Karpas-422 (cell line): Measurements from ENCODE around the gene YJU2. TPM values are rescaled to one million over a fixed set of nuclear protein-coding genes. Genes with fewer than 3 reads are reported as not detected.
"Not testable (repeated sequence)": the region's sequence is repeated elsewhere in the genome, so short reads cannot be mapped to it uniquely, and the experiment has no call there.

Source experiments
- DNase-seq: peaks from one replicate; pipeline ENCODE4 v3.0.0-alpha.2; 2015
- H2AFZ ChIP-seq: fragments of 200-600 bp; sonication (generic); 2 replicates; pipeline ENCODE4 v1.6.1; 2014; ENCODE audit warnings: antibody characterized with exemption, low read length, mixed read lengths
- H3K27ac ChIP-seq: fragments of 200-600 bp; sonication (generic); 2 replicates; pipeline ENCODE4 v1.5.1; 2014; ENCODE audit warnings: mild to moderate bottlenecking, low read length, moderate library complexity
- H3K27me3 ChIP-seq: fragments of 200-600 bp; sonication (generic); 2 replicates; pipeline ENCODE4 v1.6.1; 2014; ENCODE audit warnings: low read length, mixed read lengths
- H3K36me3 ChIP-seq: fragments of 200-600 bp; sonication (generic); 2 replicates; pipeline ENCODE4 v1.6.1; 2014; ENCODE audit warnings: low read length, mixed read lengths; ENCODE audit not compliant: insufficient read depth
- H3K4me1 ChIP-seq: fragments of 200-600 bp; sonication (generic); 2 replicates; pipeline ENCODE4 v1.6.1; 2014; ENCODE audit warnings: mild to moderate bottlenecking, low read length, mixed read lengths
- H3K4me2 ChIP-seq: fragments of 200-600 bp; sonication (generic); 2 replicates; pipeline ENCODE4 v1.6.1; 2014; ENCODE audit warnings: low read length, low read depth, mild to moderate bottlenecking; ENCODE audit not compliant: poor library complexity, severe bottlenecking
- H3K4me3 ChIP-seq: fragments of 200-600 bp; sonication (generic); 2 replicates; pipeline ENCODE4 v1.5.1; 2014; ENCODE audit warnings: mild to moderate bottlenecking, antibody characterized with exemption, low read length, mixed read lengths
- H3K79me2 ChIP-seq: fragments of 200-600 bp; sonication (generic); 2 replicates; pipeline ENCODE4 v1.6.1; 2014; ENCODE audit warnings: mild to moderate bottlenecking, low read length, mixed read lengths
- H3K9ac ChIP-seq: fragments of 200-600 bp; sonication (generic); 2 replicates; pipeline ENCODE4 v1.6.0; 2014; ENCODE audit warnings: low read length
- H3K9me2 ChIP-seq: fragments of 200-600 bp; sonication (generic), shearing (Covaris generic); replicated peaks from 2 replicates; pipeline ENCODE4 v1.6.0; 2014; ENCODE audit warnings: mild to moderate bottlenecking, low read length, moderate library complexity; ENCODE audit not compliant: insufficient read depth
- H3K9me3 ChIP-seq: fragments of 300-700, 200-600 bp; sonication (generic); 2 replicates; pipeline ENCODE4 v1.6.1; 2014; ENCODE audit warnings: low read length, mixed read lengths
- H4K20me1 ChIP-seq: fragments of 200-600 bp; sonication (generic); 2 replicates; pipeline ENCODE4 v1.6.1; 2014; ENCODE audit warnings: mild to moderate bottlenecking, antibody characterized with exemption, low read length, low read depth; ENCODE audit not compliant: insufficient read depth
- total RNA-seq: library from RNA; depleted of rRNA; stranded (reverse); fragments of >200 nt; shearing (Covaris generic); gene quantifications from 2 replicates; pipeline ENCODE4 v1.2.3, GENCODE V29; 2014; ENCODE audit warnings: low replicate concordance

Gene YJU2
- total RNA-seq, 1 experiment from 2014 or later, result 5.6 TPM

GRCh38 chr19:4206818-4207484 lies 39.9 kb upstream of the YJU2 start:
- Histone ChIP-seq H3K36me3 (no peaks in the 10 kb centered on the region), H2AFZ (no peak overlapping the region), H3K4me1 (no peaks in the 10 kb centered on the region), H3K9ac (no peak overlapping the region), H3K27me3 (no peaks in the 10 kb centered on the region), H3K9me2 (no peaks in the 10 kb centered on the region), H3K79me2 (no peaks in the 10 kb centered on the region), H3K4me3 (no peak overlapping the region), H4K20me1 (no peaks in the 10 kb centered on the region), H3K4me2 (no peak overlapping the region), H3K9me3 (no peaks in the 10 kb centered on the region), H3K27ac (no peak overlapping the region)
- peak; percentile 72 for DNase-seq

GRCh38 chr19:4208385-4209094 lies 38.3 kb upstream of the YJU2 start:
- H3K9me2 ChIP-seq, result no peaks in the 10 kb centered on the region
- H3K27me3 ChIP-seq, result no peaks in the 10 kb centered on the region
- no peaks in the 10 kb centered on the region for H3K79me2 ChIP-seq
- DNase-seq, result peak; percentile 55
- H3K4me2 ChIP-seq, result no peak overlapping the region
- H3K4me1 ChIP-seq, result no peaks in the 10 kb centered on the region
- H3K36me3 ChIP-seq, result no peaks in the 10 kb centered on the region
- H3K9ac ChIP-seq, result no peak overlapping the region
- H2AFZ ChIP-seq, result no peak overlapping the region
- no peak overlapping the region for H3K4me3 ChIP-seq
- H3K27ac ChIP-seq, result no peak overlapping the region
- H4K20me1 ChIP-seq, result no peaks in the 10 kb centered on the region
- H3K9me3 ChIP-seq, result no peaks in the 10 kb centered on the region

GRCh38 chr19:4210166-4210731 lies 36.6 kb upstream of the YJU2 start:
- H3K4me1 ChIP-seq, result no peaks in the 10 kb centered on the region
- H4K20me1 ChIP-seq, result no peaks in the 10 kb centered on the region
- H3K9ac ChIP-seq, result no peak overlapping the region
- no peak overlapping the region for H3K27ac ChIP-seq
- no peaks in the 10 kb centered on the region for H3K36me3 ChIP-seq
- no peak overlapping the region for H2AFZ ChIP-seq
- no peak for DNase-seq
- no peak overlapping the region for H3K4me3 ChIP-seq
- no peak overlapping the region for H3K4me2 ChIP-seq
- no peaks in the 10 kb centered on the region for H3K9me3 ChIP-seq
- H3K9me2 ChIP-seq, result no peaks in the 10 kb centered on the region
- H3K79me2 ChIP-seq, result no peaks in the 10 kb centered on the region
- no peaks in the 10 kb centered on the region for H3K27me3 ChIP-seq

GRCh38 chr19:4213116-4213515 lies 33.8 kb upstream of the YJU2 start:
- no peaks in the 10 kb centered on the region for H3K9me2 ChIP-seq
- H3K36me3 ChIP-seq, result no peaks in the 10 kb centered on the region
- no peak overlapping the region for H3K27ac ChIP-seq
- no peaks in the 10 kb centered on the region for H3K79me2 ChIP-seq
- H3K27me3 ChIP-seq, result no peaks in the 10 kb centered on the region
- no peak overlapping the region for H3K4me3 ChIP-seq
- DNase-seq, result no peak
- H3K4me2 ChIP-seq, result no peak overlapping the region
- no peaks in the 10 kb centered on the region; the same call in 1 of the 2 replicates for H3K9me3 ChIP-seq
- no peaks in the 10 kb centered on the region for H4K20me1 ChIP-seq
- no peak overlapping the region for H3K9ac ChIP-seq
- H2AFZ ChIP-seq, result no peak overlapping the region
- no peaks in the 10 kb centered on the region for H3K4me1 ChIP-seq

GRCh38 chr19:4215807-4216206 lies 31.1 kb upstream of the YJU2 start:
- no peak for DNase-seq
- Histone ChIP-seq H3K9ac (no peak overlapping the region), H3K79me2 (no peaks in the 10 kb centered on the region), H3K9me3 (no peaks in the 10 kb centered on the region; the same call in 1 of the 2 replicates), H3K4me2 (no peak overlapping the region), H3K4me1 (no peaks in the 10 kb centered on the region), H3K27ac (no peak overlapping the region), H3K4me3 (no peak overlapping the region), H3K9me2 (no peaks in the 10 kb centered on the region), H3K27me3 (no peaks in the 10 kb centered on the region), H4K20me1 (no peaks in the 10 kb centered on the region), H3K36me3 (no peaks in the 10 kb centered on the region), H2AFZ (no peak overlapping the region)

- no peaks in the 10 kb centered on the region for H3K9me2 ChIP-seq
- no peaks in the 10 kb centered on the region for H3K79me2 ChIP-seq
- no peak overlapping the region for H3K4me2 ChIP-seq
- H2AFZ ChIP-seq, result no peak overlapping the region
- H3K9me3 ChIP-seq, result no peaks in the 10 kb centered on the region; the same call in 1 of the 2 replicates
- H3K4me3 ChIP-seq, result no peak overlapping the region
- H3K36me3 ChIP-seq, result no peaks in the 10 kb centered on the region
- no peak overlapping the region for H3K9ac ChIP-seq
- no peaks in the 10 kb centered on the region for H4K20me1 ChIP-seq
- no peaks in the 10 kb centered on the region for H3K4me1 ChIP-seq
- DNase-seq, result no peak
- no peaks in the 10 kb centered on the region for H3K27me3 ChIP-seq
- H3K27ac ChIP-seq, result no peak overlapping the region
Observed at GRCh38 chr19:4216846-4217245, 30.0 kb upstream of the YJU2 start.

GRCh38 chr19:4217429-4218264 lies 29.2 kb upstream of the YJU2 start:
- Histone ChIP-seq H3K27ac (no peak overlapping the region), H3K4me1 (no peaks in the 10 kb centered on the region), H3K9ac (no peak overlapping the region), H3K36me3 (no peaks in the 10 kb centered on the region), H4K20me1 (no peaks in the 10 kb centered on the region), H2AFZ (no peak overlapping the region), H3K27me3 (no peaks in the 10 kb centered on the region), H3K9me3 (no peaks in the 10 kb centered on the region; the same call in 1 of the 2 replicates), H3K4me3 (no peak overlapping the region), H3K4me2 (no peak overlapping the region), H3K79me2 (no peaks in the 10 kb centered on the region), H3K9me2 (no peaks in the 10 kb centered on the region)
- DNase-seq, result no peak

- not testable (repeated sequence) for H3K9ac ChIP-seq, H3K9me2 ChIP-seq, H3K36me3 ChIP-seq, DNase-seq, H3K79me2 ChIP-seq, H3K4me2 ChIP-seq, H3K27ac ChIP-seq, H3K4me3 ChIP-seq, H3K4me1 ChIP-seq, H4K20me1 ChIP-seq, H2AFZ ChIP-seq, H3K27me3 ChIP-seq, H3K9me3 ChIP-seq
Observed at GRCh38 chr19:4218523-4218922, 28.4 kb upstream of the YJU2 start.
